ENCODE results near the gene CTR9.

Gene CTR9

GRCh38 chr11:10750838-10751580, at the start of gene CTR9:
CTR9 (plus strand) TSS chr11:10751246; CDS start chr11:10751413, 167 bp downstream.
- peak; percentile 90 for DNase-seq (ENCODE audit: low spot score)

DNA sequence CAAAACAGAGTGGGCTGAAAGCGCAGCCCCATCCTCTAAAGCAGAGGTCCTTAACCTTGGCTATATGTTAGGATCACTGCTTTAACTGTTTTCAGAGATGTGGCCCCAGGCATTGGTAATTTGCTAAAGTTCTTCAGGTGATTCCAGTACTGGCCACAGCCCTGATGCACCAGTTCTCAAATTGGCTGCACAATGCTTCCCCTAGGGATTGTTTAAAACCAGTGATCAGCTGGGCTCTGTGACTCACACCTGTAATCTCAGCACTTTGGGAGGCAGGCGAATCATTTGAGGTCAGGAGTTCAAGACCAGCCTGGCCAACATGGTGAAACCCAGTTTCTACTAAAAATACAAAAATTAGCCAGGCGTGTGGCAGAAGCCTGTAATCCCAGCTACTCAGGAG, 49.1 kb upstream of the CTR9 start:
- no peak for DNase-seq (ENCODE audit: low spot score)

DNA sequence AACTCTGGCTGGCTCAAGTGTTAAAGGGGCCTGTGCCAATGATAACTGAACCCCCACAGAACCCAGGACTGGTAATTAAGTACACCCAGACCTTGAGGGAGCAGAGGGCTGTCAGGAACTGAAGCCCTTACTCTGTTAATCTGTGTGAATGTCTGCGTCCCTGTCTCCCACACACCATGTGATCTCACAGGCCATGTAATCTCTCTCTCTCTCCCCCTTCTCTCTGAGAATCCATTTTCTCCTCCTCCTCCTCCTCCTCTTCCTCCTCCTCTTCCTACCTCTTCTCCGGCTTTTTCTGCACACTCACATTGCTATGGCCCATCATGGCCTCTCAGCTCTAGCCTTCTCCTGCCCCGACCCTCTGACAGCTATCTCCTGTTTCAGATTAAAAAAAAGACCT, 42.9 kb upstream of the CTR9 start:
- DNase-seq (ENCODE audit: low spot score), result no peak

GRCh38 chr11:10709299-10710086, 41.6 kb upstream of the CTR9 start:
- DNase-seq (ENCODE audit: low spot score), result no peak

DNA sequence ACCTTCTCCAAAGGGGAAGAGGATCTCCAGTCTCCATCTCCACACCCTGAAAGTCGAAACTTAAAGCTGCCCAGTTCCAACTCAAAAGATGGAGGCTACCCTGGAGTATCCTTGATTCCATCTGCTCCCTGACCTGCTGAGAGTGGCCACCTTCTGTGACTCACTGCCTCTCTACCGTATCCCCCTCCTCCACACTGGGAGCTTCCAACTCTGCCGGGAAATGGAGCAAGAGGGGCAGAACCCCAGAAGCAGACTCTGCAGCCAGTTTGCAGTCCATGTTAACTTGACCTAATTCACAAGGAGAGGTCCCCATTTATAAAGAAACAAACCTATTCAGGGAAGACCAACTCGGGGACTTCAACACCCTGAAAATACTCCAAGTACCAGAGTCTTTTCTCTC, 35.5 kb upstream of the CTR9 start:
- no peak for DNase-seq (ENCODE audit: low spot score)

DNA sequence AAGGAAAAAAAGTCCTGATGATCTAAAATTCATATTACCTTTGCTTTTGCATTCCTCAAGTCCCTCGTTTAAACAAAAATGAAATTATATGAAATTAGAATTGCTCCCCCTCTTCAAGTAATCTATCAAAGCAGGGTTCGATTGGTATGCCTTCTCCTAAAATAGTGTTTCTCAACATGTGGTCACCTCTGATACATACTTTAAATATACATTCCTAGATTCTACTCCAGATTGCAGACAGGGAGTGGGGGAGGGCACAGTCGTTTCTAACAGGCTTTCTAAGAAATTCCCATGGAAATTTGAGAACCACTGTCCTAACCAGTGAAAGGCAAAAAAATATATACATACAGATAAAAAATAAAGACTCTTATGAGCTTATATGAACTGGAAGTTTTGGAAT, 34.9 kb upstream of the CTR9 start:
- DNase-seq (ENCODE audit: low spot score), result no peak

- no peak for DNase-seq (ENCODE audit: low spot score)
These were observed 34.3 kb upstream of the CTR9 start for GRCh38 chr11:10716543-10717259.

GRCh38 chr11:10719616-10720015, 31.4 kb upstream of the CTR9 start:
- DNase-seq (ENCODE audit: low spot score), result no peak

DNA sequence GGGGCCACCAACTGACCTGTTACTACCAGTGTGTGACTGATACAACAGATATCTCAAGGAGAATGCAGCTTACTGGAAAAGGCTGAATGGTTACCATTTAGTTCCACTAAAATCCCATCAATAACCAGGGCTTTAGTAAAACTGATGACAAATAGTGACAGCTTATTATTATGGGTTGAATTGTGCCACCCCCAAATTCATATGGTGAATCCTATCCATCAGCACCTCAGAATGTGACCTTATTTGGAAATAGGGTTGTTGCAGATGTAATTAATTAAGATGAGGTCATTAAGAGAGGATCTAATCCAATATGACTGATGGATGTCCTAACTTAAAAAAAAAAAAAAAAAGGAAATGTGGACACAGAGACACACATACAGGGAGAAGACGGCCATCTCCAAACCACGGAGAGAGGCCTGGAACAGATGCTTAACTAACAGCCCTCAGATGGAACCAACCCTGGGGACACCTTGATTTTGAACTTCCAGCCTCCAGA, 30.1 kb upstream of the CTR9 start:
- DNase-seq (ENCODE audit: low spot score), result no peak

- DNase-seq (ENCODE audit: low spot score), result no peak
These were observed 28.7 kb upstream of the CTR9 start for GRCh38 chr11:10722307-10722706.

DNA sequence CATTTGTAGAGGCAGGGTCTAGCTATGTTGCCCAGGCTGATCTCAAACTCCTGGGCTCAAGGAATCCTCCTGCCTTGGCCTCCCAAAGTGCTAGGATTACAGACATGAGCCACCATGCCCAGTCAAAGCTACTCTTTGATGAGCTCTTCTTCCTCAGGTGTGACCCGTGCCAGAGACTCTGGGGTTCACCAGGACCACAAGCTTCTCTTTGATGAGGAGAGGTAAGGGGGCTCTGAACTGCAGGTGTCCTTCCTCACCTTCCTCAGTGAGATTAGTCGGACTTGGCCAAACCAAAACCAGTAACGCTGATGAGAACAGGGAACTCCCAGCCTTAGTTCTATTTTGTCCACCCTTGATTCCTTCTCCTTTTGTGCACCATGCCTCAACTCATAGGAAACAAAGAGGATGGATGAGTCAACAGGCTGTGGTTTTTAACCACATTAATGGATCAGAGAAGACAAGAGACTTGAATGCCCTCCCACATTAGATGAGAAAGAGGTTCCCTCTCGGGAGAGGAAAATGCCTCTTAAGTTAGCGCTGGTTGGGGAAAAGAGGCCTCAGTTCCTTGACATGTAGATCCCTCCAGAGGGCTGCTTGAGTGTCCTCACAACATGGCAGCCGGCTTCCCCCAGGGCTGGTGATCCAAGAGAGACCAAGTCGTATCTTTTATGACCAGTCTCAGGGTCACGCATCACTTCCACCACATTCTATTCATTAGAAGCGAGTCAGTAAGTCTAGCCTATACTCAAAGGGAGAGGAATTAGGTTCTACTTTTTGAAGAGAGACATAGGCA, 25.7 kb upstream of the CTR9 start:
- DNase-seq (ENCODE audit: low spot score), result peak; percentile 24

- DNase-seq (ENCODE audit: low spot score), result no peak
These were observed 25.2 kb upstream of the CTR9 start for GRCh38 chr11:10725907-10726253.

DNA sequence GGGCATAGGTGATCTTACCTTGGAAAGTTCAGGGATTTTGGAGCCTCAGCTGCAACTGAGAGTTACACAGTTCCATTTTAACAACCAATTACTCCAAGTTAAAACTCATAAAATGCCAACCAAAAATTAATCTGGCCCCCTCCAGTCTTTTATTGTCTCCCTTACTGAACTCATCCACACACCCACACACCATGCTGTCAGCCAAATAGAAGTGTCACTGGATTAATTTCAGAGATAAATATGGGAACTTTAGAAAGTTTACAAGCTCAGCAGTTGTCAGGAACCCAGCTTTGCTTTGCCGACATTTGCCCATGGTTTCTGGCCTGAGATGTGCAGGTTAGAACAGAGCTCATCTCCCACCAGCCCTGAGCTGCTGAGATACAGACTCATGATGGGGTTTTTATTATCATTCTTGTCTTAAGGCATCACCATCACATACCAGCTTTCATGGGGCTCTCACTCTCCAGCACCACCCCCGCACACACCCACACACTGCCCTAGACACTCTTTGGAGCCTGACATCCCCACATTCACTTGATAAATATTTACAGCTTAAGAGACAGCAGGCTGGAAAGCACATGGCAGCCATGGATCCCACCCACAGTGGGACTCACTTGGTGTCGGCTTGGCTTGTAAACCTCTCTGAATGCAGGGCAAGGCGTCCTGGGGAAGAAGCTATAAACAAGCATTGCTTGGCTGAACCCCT, 23.7 kb upstream of the CTR9 start:
- peak; percentile 16 for DNase-seq (ENCODE audit: low spot score)

DNA sequence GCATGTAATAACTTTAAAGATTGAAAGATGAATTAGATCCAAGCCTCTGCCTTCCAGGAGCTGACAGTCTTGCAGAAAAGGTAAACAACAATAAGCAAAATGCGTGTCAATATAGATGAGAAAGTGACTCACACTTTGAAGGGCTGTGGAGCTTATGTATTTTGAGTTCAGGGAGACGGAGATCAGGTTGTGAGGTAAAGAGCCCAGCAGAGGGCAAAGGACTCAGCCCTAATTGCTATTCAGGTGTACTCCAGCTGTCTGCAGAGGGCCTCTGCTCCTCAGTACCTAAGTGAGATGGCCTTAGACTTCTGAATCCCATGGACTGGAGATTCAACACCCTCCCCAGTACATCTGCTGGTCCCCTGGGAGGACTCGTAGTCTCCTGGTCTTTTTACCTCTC, 22.9 kb upstream of the CTR9 start:
- DNase-seq (ENCODE audit: low spot score), result no peak

DNA sequence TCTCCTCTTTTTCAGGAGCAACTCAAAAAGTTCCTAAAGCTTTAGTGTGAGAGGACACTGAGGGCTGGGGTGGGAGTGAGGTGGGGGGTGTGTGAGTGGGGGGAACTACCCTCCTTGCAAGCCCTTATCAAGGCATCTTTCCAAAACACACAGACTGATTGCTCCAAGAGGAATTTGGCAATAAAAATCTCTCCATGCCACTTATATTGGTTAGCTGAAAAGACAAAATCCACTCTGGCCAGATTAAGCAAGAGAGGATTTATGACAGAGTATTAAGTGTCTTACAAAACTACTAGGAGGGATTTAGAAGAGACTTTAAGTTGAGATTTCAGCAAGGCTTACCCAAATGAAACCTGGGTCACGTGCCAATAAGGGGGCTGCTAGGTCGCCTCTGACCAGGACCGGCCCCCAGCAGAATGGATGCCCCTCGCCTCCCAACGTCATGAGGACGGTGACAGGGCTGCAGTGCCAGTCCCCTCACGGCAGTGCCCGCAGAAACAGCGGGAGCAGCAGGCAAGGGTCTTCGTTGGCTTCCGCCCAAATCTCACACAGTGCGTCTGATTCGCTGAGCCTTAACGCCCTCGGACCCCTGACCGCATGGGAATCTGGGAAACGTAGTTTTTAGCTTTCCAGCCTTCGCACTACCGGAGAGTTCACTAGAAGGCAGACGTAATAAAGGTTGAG, 22.1 kb upstream of the CTR9 start:
- DNase-seq (ENCODE audit: low spot score), result no peak

DNA sequence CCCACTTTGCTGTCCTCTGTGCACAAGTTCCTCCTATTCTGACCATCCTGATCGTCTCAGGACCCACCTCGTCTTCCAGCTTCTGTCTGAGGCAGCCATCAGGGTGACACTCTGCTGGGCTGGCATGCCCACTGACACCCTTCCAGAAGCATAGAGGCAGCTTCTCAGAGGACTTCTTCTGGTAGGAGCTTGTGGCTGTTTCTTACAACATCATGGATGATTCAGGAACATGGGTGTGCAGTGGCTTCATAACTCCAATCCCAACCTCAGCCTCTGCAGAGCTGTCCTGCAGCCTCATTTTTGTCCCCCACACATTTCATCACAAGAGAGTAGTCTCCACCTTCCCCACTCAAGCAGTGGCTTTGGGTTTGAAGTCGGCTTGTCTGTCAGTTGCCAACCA, 20.9 kb upstream of the CTR9 start:
- no peak for DNase-seq (ENCODE audit: low spot score)

GRCh38 chr11:10731064-10731680, 19.9 kb upstream of the CTR9 start:
- DNase-seq (ENCODE audit: low spot score), result no peak

- peak; percentile 95 for DNase-seq (ENCODE audit: low spot score)
These were observed 15.3 kb upstream of the CTR9 start for GRCh38 chr11:10735481-10736475.
